Measurements from ENCODE around the gene FCRL5. TPM values are rescaled to one million over a fixed set of nuclear protein-coding genes. Genes with fewer than 3 reads are reported as not detected.

The FCRL5 gene
- total and polyA plus RNA-seq, 9 of the 15 experiments (the other 6 are each of a cell fraction or from before 2014, with no cell fraction given), result not detected

- no peaks in the 10 kb centered on the region for H3K9me3 ChIP-seq (replicated peaks; ENCODE audit: control insufficient read depth, insufficient read depth, low read depth, low read length)
- no peak overlapping the region for H3K4me2 ChIP-seq (ENCODE audit: insufficient read depth, low read length)
- CTCF ChIA-PET (ENCODE audit: low intra/inter-chr PET ratio), result no interaction called here
- no peak overlapping the region for H3K27ac ChIP-seq (ENCODE audit: extremely low read depth, low read depth, low read length)
- POLR2A ChIA-PET, result no interaction called here
- H3K9ac ChIP-seq (ENCODE audit: insufficient read depth in 1 of 2, low read depth in 2 of 2, low read length in 2 of 2), result no peak overlapping the region
- peak overlapping the region; percentile 71 for H2AFZ ChIP-seq (ENCODE audit: low read depth, low read length)
- in situ Hi-C loops (cut with MboI), result loop anchor here (10.0 kb wide), 2 partner anchors 334 to 404 kb away; partner anchors contain the start of gene ETV3L
- WGBS (ENCODE audit: insufficient coverage, low coverage, missing lambda C conversion rate), result 0% methylated on average over 2 of the region's 2 CpGs
- no peak for ATAC-seq
- no peak for FAIRE-seq
- no peaks in the 10 kb centered on the region for H3K36me3 ChIP-seq (ENCODE audit: control insufficient read depth, insufficient read depth, low read length)
- H3K4me3 ChIP-seq, result no peak overlapping the region
- no peak for DNase-seq (ENCODE audit: extremely low read depth in 1 of 4, low spot score in 3 of 4)
- intact Hi-C loops (cut with micrococcal nuclease), result loop anchor here (5.0 to 10.0 kb wide), 2 partner anchors 326 to 404 kb away; partner anchors contain the start of gene ETV3L
- no peaks in the 10 kb centered on the region for H3K79me2 ChIP-seq (ENCODE audit: control insufficient read depth, insufficient read depth, low read length)
- no peaks in the 10 kb centered on the region for H4K20me1 ChIP-seq (replicated peaks; ENCODE audit: control insufficient read depth, insufficient read depth, low read length)
- TF ChIP-seq ZNF584 (CRISPR knock-in tag; IDR thresholded peaks at IDR 0.05; ENCODE audit: low read depth) (no peak), TAF1 (IDR thresholded peaks at IDR 0.05; ENCODE audit: control insufficient read depth, extremely low read depth, insufficient read depth, low read length, severe bottlenecking) (no peak), NUFIP1 (IDR thresholded peaks at IDR 0.05; ENCODE audit: partially characterized antibody) (no peak), PCBP1 (IDR thresholded peaks at IDR 0.05; ENCODE audit: low read depth, low read length, poor library complexity, severe bottlenecking) (no peak), RHOXF2B (CRISPR knock-in tag; conservative IDR thresholded peaks at IDR 0.05) (no peak), NR2F6 (CRISPR knock-in tag; IDR thresholded peaks at IDR 0.05) (no peak), CHCHD3 (CRISPR knock-in tag; IDR thresholded peaks at IDR 0.05) (no peak), NCOR1 (IDR thresholded peaks at IDR 0.05) (no peak), HDAC2 (IDR thresholded peaks at IDR 0.05) (no peak), STAT5B (CRISPR knock-in tag; IDR thresholded peaks at IDR 0.05) (no peak), C11orf30 (IDR thresholded peaks at IDR 0.05; ENCODE audit: low read depth) (no peak)
- H3K27me3 ChIP-seq (ENCODE audit: control insufficient read depth in 2 of 2, insufficient read depth in 2 of 2, low read length in 2 of 2), result peaks cover 0 to 9% of the 10 kb centered on the region in 2 experiments; a peak in 2 of 5 replicates
- peaks cover 0 to 4% of the 10 kb centered on the region in 2 experiments; a peak in 3 of 5 replicates for H3K4me1 ChIP-seq (replicated peaks in 1 of 2; ENCODE audit: control insufficient read depth in 2 of 2, insufficient read depth in 2 of 2, low read length in 2 of 2)
- no TSS peak for BruUV-seq (replicated peaks)
- no peaks in the 10 kb centered on the region for H3K9me1 ChIP-seq (ENCODE audit: control insufficient read depth, insufficient read depth, low read length)
Observed at GRCh38 chr1:157498736-157499090, 53.6 kb downstream of the FCRL5 start.

Data from K562 (cell line).